ENCODE results near the gene EPHB2.
"Not testable (repeated sequence)": the region's sequence is repeated elsewhere in the genome, so short reads cannot be mapped to it uniquely, and the experiment has no call there.

The EPHB2 gene

DNA sequence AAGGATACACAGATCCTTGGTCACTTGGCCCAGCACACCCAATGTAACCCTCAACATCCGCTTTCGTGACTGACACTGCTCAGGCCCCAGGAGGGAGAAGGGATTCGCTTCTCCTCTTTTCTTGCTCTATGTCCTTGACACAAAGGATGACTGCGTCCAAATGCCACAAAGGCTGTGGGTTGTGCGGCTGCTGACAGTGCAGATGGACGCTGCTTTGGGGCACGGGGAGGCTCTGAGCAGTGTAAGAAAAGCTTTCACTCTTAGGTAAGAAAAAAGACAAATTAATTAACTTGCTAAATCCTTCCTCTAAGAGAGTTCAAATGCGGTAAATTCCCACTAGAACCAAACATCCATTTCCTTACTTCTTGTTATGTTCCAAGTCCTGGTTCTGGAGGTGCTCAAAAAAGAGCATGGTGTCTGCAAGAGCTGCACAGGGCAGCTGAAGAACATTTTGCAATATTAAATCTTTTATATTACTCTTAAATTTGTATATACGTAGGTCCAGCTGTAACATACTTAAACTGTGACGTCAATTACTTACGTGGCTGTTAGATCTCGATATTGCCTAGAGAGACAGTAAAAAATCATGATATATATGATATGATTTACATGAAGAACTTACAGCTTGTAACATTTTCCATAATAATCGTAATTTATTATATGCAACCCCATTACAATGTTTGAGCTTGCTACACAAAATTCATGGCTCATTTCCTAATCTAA is 19.4 kb upstream of the EPHB2 start:
- no peak overlapping the region for H3K9ac ChIP-seq (ENCODE audit: low read length)
- H3K36me3 ChIP-seq (ENCODE audit: control insufficient read depth, insufficient read depth, low read length), result no peaks in the 10 kb centered on the region
- H3K4me3 ChIP-seq (ENCODE audit: low read depth, low read length), result no peak overlapping the region
- H3K4me1 ChIP-seq (ENCODE audit: control insufficient read depth, insufficient read depth, low read length), result peaks cover 7% of the 10 kb centered on the region; the same call in 1 of the 2 replicates
- no peak overlapping the region for H3K27ac ChIP-seq (ENCODE audit: low read depth, low read length)
- no peaks in the 10 kb centered on the region for H3K9me3 ChIP-seq (ENCODE audit: control insufficient read depth, insufficient read depth, low read depth, low read length)
- no peaks in the 10 kb centered on the region for H3K27me3 ChIP-seq (ENCODE audit: control insufficient read depth, insufficient read depth, low read length)

DNA sequence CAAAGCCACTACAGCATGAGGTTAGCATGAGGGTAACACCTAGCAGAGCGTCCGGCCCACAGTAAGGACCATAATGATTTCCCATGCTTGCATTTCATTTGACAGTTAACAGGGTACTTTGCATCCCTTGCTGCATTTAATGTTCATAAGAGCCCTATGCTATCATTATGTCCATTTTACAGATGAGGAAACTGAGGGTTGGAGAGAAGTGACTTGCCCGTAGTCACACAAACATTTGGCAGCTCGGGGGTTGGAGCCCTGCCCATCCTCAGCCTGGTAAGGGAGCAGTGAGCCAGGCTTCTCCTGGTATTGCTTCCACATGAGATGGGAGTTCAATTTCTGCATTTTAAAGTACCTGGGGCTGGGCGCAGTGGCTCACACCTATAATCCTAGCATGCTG is 16.5 kb upstream of the EPHB2 start:
- Histone ChIP-seq H3K4me3 (ENCODE audit: low read depth, low read length) (no peak overlapping the region), H3K9me3 (ENCODE audit: control insufficient read depth, insufficient read depth, low read depth, low read length) (no peaks in the 10 kb centered on the region), H3K4me1 (ENCODE audit: control insufficient read depth, insufficient read depth, low read length) (peaks cover 6% of the 10 kb centered on the region; the same call in 1 of the 2 replicates), H3K9ac (ENCODE audit: low read length) (no peak overlapping the region), H3K36me3 (ENCODE audit: control insufficient read depth, insufficient read depth, low read length) (no peaks in the 10 kb centered on the region), H3K27me3 (ENCODE audit: control insufficient read depth, insufficient read depth, low read length) (no peaks in the 10 kb centered on the region), H3K27ac (ENCODE audit: low read depth, low read length) (no peak overlapping the region)

DNA sequence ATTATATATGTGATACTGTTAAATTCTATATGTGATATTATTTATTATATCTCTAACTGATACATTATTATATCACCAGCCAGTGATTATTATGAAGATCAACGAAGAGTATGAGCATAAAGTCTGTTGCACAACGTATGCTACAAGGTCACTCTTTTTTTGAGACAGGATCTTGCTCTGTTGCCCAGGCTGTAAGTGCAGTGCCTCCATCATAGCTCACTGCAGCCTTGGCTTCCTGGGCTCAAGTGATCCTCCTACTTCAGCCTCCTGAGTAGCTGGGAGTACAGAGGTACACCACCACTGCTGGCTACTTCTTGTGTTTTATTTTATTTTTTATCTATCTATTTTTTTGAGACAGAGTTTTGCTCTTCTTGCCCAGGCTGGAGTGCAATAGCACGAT is 14.0 kb upstream of the EPHB2 start:
- H3K27ac ChIP-seq (ENCODE audit: low read depth, low read length), result no peak overlapping the region
- H3K4me1 ChIP-seq (ENCODE audit: control insufficient read depth, insufficient read depth, low read length), result no peaks in the 10 kb centered on the region
- H3K9ac ChIP-seq (ENCODE audit: low read length), result no peak overlapping the region
- no peaks in the 10 kb centered on the region for H3K36me3 ChIP-seq (ENCODE audit: control insufficient read depth, insufficient read depth, low read length)
- no peaks in the 10 kb centered on the region for H3K27me3 ChIP-seq (ENCODE audit: control insufficient read depth, insufficient read depth, low read length)
- no peaks in the 10 kb centered on the region for H3K9me3 ChIP-seq (ENCODE audit: control insufficient read depth, insufficient read depth, low read depth, low read length)
- no peak overlapping the region for H3K4me3 ChIP-seq (ENCODE audit: low read depth, low read length)

DNA sequence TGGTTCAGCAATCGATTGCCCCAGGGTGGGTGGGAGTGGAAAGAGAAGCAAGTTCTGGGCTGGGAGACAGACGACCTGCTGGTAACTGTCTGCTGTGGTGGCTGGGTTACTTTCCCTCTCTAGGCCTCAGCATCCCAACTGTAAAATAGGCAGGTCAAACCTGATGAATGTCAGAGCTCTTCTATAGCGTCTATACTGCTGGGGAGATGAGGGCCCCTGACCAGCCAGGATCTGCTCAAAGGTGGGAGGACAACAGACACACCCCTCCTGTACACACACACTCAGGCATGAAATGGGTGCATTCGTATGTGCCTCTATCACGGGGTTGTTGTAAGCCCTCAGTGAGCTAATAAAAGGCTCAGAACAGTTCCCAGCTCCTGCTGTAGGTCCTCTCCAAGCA is 12.7 kb upstream of the EPHB2 start:
- Histone ChIP-seq H3K4me3 (ENCODE audit: low read depth, low read length) (no peak overlapping the region), H3K27me3 (ENCODE audit: control insufficient read depth, insufficient read depth, low read length) (no peaks in the 10 kb centered on the region), H3K4me1 (ENCODE audit: control insufficient read depth, insufficient read depth, low read length) (no peaks in the 10 kb centered on the region), H3K27ac (ENCODE audit: low read depth, low read length) (no peak overlapping the region), H3K36me3 (ENCODE audit: control insufficient read depth, insufficient read depth, low read length) (no peaks in the 10 kb centered on the region), H3K9me3 (ENCODE audit: control insufficient read depth, insufficient read depth, low read depth, low read length) (no peaks in the 10 kb centered on the region), H3K9ac (ENCODE audit: low read length) (no peak overlapping the region)

DNA sequence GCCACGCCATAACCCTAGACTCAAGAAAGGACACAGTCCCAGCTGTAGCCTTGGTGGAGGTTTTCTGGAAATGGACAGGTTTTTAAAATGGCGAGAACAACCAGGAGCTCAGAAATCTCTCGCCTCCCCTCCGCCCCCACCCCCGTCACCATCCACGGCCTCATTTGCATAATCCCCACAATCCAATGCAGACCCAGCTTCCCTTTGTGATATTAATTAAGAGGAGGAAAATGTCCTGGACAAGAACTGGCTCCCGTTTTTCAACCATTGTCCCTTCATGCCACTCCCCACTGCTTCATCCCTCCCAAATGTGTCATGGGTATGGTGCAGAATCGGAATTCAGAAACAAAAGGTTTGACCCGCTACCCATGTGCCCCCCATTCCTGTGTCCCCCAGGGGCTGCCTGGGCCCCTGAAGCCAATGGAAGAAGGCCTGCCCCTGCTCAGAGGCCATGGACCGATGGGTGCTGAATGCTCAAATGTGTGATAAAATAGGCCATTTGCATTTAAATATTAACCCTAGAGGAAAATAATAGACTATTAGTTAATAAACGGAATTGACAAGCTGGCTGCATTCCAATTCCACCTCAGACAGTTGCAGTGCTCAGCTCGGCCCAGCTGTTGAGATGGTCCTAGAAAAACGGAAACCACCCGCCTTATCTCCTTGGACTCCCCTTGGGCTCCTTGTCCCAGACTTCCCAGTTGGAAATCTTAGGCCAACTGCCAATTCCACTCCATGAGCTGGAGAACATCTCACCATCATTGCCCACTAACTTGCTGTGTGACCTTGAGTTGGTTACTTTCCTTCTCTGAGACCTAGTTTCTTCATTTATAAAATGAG is 10.7 kb upstream of the EPHB2 start:
- Histone ChIP-seq H3K4me3 (ENCODE audit: low read depth, low read length) (no peak overlapping the region), H3K36me3 (ENCODE audit: control insufficient read depth, insufficient read depth, low read length) (no peaks in the 10 kb centered on the region), H3K27ac (ENCODE audit: low read depth, low read length) (no peak overlapping the region), H3K27me3 (ENCODE audit: control insufficient read depth, insufficient read depth, low read length) (no peaks in the 10 kb centered on the region), H3K9ac (ENCODE audit: low read length) (no peak overlapping the region), H3K4me1 (ENCODE audit: control insufficient read depth, insufficient read depth, low read length) (no peaks in the 10 kb centered on the region), H3K9me3 (ENCODE audit: control insufficient read depth, insufficient read depth, low read depth, low read length) (no peaks in the 10 kb centered on the region)

DNA sequence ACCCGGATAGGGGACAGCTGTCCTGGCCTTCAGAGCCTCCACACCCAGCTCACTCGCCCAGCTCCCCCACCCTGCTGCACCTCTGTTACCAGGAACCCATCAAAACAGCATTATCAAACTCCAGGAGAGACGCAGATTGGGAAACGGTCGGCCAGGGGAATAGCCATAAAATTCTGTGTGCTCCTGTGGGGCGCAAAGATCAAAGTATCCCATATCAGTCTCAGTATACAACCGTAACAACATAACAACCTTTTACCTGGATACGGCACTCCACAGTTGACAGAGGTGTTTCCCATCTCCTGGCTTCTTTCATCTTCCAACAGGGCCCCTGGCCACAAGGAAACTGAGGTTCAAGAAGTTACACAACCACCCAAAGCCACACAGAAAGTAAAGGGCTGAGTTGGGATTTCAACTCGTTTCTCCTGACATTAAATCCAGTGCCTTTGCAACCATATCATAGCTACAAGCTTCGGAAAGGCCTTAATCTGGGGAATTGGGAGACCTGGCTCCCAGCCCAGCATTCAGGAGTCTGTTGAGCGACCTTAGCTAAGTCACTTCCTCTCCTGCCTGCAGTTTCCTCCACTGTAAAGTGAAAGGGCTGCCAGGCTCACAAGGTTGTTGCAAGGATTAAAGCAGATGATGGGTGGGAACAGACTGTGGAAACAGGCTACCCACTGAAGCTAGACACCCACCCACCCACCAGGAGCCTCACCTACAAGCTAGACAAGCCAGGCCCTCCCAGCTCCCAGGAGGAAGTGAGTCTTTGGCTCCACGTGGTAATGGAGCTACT is 8.1 kb upstream of the EPHB2 start:
- Histone ChIP-seq H3K27me3 (ENCODE audit: control insufficient read depth, insufficient read depth, low read length) (no peaks in the 10 kb centered on the region), H3K4me1 (ENCODE audit: control insufficient read depth, insufficient read depth, low read length) (no peaks in the 10 kb centered on the region), H3K9me3 (ENCODE audit: control insufficient read depth, insufficient read depth, low read depth, low read length) (no peaks in the 10 kb centered on the region), H3K27ac (ENCODE audit: low read depth, low read length) (no peak overlapping the region), H3K9ac (ENCODE audit: low read length) (no peak overlapping the region), H3K4me3 (ENCODE audit: low read depth, low read length) (no peak overlapping the region), H3K36me3 (ENCODE audit: control insufficient read depth, insufficient read depth, low read length) (no peaks in the 10 kb centered on the region)

DNA sequence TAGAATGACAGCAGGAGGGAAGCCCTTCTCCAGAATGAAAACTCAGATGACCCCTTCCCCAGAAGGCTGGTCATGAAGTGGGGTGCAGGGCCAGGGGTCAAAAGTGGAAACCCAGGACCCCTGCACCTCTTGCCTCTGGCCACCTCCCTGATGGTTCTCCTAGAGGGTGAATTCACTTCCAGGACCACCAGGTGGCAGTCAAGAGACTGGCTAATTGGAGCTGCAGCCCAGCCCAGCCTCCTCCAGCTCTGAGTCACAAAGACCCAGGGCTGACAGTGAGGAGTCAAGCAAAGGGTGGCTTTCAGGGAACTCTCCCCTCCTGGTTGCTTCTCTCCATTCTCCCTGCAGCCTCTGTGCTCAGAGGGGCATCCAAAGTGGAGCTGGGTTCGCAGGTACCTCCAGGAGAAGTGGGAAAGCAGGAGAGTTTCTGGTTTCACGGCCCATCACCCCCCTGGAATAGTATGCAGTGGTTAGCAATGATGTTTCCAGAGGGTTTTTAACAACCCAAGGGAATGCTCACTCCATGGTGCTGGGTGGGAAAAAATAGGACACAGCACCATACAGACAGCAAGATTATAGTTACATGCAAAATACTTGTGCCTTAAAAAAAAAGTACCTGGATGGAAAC is 6.1 kb upstream of the EPHB2 start:
- Histone ChIP-seq H3K4me1 (ENCODE audit: control insufficient read depth, insufficient read depth, low read length) (0 out of 2 replicates have a peak, but pooled peaks cover 2% of the 10 kb centered on the region), H3K36me3 (ENCODE audit: control insufficient read depth, insufficient read depth, low read length) (no peaks in the 10 kb centered on the region), H3K9ac (ENCODE audit: low read length) (no peak overlapping the region), H3K4me3 (ENCODE audit: low read depth, low read length) (no peak overlapping the region), H3K27ac (ENCODE audit: low read depth, low read length) (no peak overlapping the region), H3K9me3 (ENCODE audit: control insufficient read depth, insufficient read depth, low read depth, low read length) (no peaks in the 10 kb centered on the region), H3K27me3 (ENCODE audit: control insufficient read depth, insufficient read depth, low read length) (peaks cover 3% of the 10 kb centered on the region)

DNA sequence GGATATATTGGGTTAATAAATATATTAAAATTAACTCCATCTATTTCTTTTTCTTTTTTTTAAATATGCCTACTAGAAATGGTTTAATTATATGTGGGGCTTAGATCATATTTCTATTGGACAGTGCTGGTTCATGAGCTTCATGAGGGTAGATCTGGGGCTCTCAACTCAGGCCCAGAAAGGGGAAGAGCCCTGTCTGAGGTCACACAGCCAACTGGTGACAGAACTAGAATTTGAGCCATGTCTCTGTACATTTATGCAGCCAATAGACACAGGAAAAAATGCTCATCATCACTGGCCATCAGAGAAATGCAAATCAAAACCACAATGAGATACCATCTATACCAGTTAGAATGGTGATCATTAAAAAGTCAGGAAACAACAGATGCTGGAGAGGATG is 5.1 kb upstream of the EPHB2 start:
- Histone ChIP-seq H3K9ac (ENCODE audit: low read length) (no peak overlapping the region), H3K36me3 (ENCODE audit: control insufficient read depth, insufficient read depth, low read length) (no peaks in the 10 kb centered on the region), H3K27me3 (ENCODE audit: control insufficient read depth, insufficient read depth, low read length) (peaks cover 7% of the 10 kb centered on the region), H3K4me1 (ENCODE audit: control insufficient read depth, insufficient read depth, low read length) (0 out of 2 replicates have a peak, but pooled peaks cover 5% of the 10 kb centered on the region), H3K9me3 (ENCODE audit: control insufficient read depth, insufficient read depth, low read depth, low read length) (no peaks in the 10 kb centered on the region), H3K27ac (ENCODE audit: low read depth, low read length) (no peak overlapping the region), H3K4me3 (ENCODE audit: low read depth, low read length) (no peak overlapping the region)

DNA sequence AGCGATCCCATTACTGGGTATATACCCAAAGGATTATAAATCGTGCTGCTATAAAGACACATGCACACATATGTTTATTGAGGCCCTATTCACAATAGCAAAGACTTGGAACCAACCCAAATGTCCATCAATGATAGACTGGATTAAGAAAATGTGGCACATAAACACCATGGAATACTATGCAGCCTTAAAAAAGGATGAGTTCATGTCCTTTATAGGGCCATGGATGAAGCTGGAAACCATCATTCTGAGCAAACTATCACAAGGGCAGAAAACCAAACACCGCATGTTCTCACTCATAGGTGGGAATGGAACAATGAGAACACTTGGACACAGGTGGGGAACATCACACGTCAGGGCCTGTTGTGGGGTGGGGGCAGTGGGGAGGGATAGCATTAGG is 4.5 kb upstream of the EPHB2 start:
- H3K4me3 ChIP-seq (ENCODE audit: low read depth, low read length); H3K36me3 ChIP-seq (ENCODE audit: control insufficient read depth, insufficient read depth, low read length); H3K27ac ChIP-seq (ENCODE audit: low read depth, low read length); H3K27me3 ChIP-seq (ENCODE audit: control insufficient read depth, insufficient read depth, low read length); H3K9me3 ChIP-seq (ENCODE audit: control insufficient read depth, insufficient read depth, low read depth, low read length); H3K4me1 ChIP-seq (ENCODE audit: control insufficient read depth, insufficient read depth, low read length); H3K9ac ChIP-seq (ENCODE audit: low read length): not testable (repeated sequence)

DNA sequence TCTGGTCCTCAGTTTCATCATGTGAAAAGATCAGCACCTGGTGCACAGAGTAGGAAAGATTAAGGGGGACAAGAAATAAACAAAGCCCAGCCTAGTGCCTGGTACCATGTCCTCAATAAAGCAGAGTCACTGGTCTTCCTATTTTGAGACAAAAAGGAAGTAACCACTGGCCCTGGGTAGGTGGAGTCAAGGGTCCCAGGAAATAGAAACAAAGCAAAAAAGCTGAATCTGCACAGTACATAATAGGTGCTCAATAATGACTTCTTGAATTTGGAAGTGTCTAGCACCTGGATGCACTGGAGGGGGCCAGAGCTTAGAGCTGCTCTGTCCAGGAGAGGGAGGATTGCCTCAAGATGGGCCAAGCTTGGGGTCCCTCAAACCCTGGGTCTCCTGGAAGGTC is 1.9 kb upstream of the EPHB2 start:
- no peak overlapping the region for H3K4me3 ChIP-seq (ENCODE audit: low read depth, low read length)
- H3K27me3 ChIP-seq (ENCODE audit: control insufficient read depth, insufficient read depth, low read length), result peaks cover 32% of the 10 kb centered on the region
- no peaks in the 10 kb centered on the region for H3K9me3 ChIP-seq (ENCODE audit: control insufficient read depth, insufficient read depth, low read depth, low read length)
- no peaks in the 10 kb centered on the region for H3K36me3 ChIP-seq (ENCODE audit: control insufficient read depth, insufficient read depth, low read length)
- no peak overlapping the region for H3K9ac ChIP-seq (ENCODE audit: low read length)
- H3K4me1 ChIP-seq (ENCODE audit: control insufficient read depth, insufficient read depth, low read length), result peaks cover 9% of the 10 kb centered on the region; the same call in 1 of the 2 replicates
- no peak overlapping the region for H3K27ac ChIP-seq (ENCODE audit: low read depth, low read length)
